Measurements from ENCODE around the gene EGFR.

The EGFR gene

DNA sequence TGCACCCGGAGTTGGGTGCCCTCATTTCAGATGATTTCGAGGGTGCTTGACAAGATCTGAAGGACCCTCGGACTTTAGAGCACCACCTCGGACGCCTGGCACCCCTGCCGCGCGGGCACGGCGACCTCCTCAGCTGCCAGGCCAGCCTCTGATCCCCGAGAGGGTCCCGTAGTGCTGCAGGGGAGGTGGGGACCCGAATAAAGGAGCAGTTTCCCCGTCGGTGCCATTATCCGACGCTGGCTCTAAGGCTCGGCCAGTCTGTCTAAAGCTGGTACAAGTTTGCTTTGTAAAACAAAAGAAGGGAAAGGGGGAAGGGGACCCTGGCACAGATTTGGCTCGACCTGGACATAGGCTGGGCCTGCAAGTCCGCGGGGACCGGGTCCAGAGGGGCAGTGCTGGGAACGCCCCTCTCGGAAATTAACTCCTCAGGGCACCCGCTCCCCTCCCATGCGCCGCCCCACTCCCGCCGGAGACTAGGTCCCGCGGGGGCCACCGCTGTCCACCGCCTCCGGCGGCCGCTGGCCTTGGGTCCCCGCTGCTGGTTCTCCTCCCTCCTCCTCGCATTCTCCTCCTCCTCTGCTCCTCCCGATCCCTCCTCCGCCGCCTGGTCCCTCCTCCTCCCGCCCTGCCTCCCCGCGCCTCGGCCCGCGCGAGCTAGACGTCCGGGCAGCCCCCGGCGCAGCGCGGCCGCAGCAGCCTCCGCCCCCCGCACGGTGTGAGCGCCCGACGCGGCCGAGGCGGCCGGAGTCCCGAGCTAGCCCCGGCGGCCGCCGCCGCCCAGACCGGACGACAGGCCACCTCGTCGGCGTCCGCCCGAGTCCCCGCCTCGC lies at the start of gene EGFR:
Gene EGFR, plus strand, starts transcription at position 657 of the 830 bp plus-strand sequence. CDS start 261 bp downstream, outside the sequence.
- no peak for DNase-seq (ENCODE audit: low read depth)

DNA sequence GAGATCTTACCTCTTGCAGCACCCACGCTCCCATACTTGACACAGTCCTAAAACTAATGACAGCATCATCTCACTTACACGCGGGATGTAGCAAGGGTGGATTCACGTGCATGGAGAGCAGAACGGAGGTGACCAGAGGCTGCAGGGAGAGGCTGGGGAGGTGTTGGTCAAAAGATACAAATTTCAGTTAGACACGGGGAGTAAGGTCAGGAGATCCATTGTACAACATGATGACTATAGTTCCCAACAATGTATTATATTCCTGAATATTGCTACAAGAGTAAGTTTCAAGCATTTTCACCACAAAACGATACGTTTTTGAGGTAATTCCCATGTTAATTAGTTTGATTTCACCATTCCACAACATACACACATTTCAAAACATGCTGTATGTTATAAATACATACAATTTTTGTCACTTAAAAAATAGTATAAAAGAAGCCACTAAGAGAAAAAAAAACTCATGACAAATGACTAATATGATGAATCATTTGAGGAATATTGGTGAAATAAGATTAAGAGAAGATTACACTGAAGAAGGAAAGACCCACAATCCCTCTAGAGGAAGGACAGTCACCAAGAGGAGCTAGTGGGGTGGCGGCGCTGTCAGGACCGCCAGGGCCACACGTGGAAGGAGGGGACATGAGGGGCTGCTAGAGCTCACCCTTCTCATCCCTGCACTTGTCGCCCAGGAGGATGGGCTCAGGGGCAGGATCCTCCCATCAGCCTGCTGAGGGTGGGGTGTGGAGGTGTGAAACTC lies 49.4 kb upstream of the EGFR start:
- DNase-seq (ENCODE audit: low read depth): no peak

DNA sequence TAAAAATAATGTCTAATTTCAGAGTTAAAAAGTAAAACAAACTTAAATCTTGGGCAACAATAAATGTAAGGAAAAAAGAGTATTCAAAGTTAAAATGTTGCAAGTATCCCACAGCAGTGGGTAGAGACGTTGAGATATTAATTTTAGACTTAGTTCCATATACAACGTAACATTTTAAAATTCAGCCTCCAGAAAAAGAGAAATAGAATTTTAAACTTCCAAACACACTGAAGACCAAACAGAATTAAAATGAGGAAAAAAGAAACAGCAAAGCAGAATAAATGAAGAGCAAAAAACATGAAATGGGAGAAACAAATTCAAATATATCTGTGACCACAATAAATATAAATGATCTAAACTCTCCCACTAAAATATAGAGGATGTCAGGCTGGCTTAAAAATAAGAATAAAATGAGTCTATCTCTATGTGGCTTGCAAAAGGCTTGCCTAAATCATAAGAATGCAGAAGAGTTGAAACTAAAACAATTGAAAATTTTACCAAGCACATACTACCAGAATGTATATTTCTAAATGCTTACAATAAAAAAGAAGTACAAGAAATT lies 46.0 kb upstream of the EGFR start:
- DNase-seq (ENCODE audit: low read depth): no peak

DNA sequence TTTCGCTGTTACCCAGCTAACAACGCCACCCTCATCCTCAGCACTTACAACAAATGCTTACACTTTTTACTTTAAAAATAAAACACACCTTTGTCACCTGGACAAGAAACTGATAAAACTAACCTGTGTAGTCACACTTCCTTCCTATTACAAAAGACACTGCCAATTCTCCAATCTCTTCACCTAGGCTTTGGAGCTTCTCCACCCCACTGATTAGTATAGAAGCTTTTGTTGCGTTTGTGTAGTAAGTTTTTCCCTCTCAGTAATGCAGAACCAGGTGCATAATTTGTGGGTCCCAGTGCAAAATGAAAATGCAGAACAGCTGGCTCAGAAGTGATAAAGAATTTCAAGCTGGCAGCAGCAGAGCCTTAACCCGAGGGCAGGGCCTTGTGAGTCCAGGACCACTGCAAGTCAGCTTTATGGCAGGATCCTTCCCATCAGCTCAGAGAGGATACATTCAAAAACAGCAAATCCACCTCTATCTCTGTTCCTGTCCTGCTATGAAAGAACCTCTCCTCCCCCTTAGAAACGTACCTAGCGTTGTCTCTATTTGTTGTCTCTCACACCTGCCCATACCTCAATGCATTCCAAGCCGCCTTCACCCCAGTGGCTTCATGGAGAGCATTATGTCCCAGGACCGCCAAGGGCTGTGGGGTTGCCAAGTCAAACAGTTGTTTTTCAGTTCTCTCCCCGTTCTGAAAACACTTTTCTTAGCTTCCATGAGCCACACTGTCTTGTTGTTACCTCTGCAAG lies 40.3 kb upstream of the EGFR start:
- DNase-seq (ENCODE audit: low read depth): no peak

DNA sequence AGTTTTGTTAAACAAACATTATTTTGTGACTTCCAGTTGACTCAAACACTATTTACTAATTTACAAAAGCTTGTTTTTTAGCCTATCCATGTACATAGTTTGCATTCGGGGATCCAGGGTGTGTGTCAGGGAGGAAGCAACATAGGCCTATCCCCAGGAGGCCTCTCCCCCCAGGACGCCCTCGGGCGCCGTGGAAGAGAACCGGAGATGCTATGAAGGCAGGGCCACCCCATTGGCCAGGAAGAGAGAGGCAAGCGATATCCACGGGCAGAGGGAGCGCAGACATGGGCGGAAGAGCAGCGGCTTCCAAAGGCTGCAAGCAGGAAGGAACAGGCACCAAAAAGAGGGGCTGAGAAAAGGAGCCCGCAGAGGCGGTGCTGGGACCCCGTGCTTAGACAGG lies 38.3 kb upstream of the EGFR start:
- no peak for DNase-seq (ENCODE audit: low read depth)

DNA sequence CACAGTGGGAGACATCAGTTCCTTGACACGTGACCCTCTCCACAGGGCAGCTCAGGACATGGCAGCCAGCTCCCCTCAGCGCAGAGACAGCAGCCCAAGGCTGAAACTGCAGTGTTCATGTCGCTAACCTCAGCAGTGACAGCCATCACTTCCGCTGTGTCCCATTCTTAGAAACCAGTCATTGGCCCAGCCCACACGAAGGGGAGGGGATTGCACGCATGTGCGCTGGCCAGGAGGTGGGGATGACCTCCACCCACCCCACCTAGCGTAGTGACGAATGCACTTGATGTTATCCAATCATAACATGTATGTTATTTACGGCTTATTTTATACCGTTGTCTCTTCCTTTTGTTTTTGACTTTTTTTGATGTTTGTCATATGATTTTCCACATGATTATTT lies 36.9 kb upstream of the EGFR start:
- no peak for DNase-seq (ENCODE audit: low read depth)

DNA sequence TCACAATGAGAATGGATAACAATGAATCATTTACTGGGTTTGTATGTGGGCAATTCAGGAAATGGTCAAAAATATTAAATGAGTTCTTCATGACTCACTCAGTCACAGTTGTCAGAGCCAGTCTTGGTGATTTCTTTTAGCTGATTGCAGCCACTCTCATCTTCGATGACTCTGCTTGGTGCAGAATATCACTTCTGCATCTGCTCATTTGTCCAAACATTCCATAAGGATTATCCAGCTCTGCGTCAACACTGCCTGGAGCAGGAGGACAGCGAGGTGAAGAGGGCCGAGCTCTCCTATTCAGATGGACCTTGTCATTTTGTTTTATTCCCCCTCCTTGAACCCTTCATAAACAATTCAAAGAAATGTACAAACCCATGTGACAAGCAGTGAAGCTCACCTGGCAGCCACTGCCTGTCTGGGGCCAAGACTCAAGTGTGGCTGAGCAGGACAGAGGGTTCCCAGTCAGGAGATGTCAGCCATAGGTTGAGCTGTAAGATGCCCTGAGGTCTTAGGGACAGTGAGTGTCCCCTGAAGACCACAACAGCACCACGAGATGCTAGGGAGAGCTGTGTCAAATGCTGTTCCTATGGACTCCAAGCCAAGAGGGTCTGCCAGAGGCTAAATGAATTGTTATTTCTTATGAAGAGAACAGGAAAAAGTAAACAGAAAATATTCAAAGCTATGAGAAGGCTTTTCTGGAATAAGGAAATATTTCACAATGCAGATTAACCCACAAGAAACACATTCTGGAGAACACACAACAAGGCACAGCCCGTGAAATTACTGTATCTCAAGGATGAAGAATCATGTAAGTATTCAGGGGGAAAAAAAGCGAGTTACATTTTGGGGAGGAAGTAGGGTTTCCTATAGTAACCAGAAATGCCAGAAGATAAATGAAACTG lies 33.1 kb upstream of the EGFR start:
- DNase-seq (ENCODE audit: low read depth): peak; percentile 69

DNA sequence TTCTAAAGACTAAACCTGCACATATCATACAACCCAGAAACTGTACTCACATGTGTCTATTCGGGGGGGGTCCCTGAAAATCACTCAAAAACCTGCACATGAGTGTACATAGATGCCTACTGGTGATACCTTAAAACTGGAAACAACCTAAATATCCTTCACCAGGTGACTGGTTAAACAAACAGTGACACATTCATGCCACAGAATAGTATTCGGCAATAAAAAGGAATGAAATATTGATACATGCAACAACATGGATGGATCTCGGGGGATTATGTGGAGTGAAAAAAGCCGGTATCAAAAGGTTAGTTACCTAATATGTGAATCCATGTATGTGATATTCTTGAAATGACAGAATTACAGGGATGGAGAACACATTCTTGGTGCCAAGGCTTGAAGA lies 32.1 kb upstream of the EGFR start:
- DNase-seq (ENCODE audit: low read depth): no peak

DNA sequence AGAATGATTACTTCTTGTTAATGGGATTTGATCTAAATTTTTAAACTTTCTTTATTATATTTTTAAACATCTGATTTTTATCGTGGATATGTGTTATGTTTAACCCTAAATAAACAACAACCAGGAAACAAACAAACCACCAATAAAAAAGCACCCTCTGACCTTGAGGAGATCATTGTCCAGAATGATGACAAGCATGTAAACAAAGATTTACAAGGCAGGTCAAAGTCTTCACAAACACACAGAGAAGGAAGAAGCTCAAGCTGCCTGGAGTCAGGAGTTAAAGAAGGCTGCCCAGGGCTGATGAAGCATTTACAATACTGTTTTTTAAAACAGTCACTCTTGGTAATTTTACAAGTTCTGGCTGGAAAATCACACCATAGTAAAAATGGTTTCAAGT lies 31.0 kb upstream of the EGFR start:
- DNase-seq (ENCODE audit: low read depth): no peak

DNA sequence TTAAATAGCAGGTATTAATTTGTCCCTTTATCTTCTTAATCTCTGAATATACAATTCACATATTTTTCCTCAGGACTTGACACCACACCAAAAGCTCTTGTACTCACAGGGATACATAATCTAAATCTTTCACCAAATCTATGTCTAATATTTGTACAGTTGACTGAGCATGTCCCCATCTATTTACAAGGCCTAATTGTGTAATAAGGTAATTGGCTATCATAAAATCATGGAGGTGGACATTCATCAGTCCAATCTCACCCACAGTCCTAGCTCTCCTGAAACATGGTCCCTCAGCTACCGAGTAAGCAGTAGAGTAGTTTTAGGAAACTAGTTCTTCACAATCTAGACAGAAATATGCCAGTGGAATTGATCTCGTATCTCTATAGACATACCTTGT lies 30.3 kb upstream of the EGFR start:
- no peak for DNase-seq (ENCODE audit: low read depth)

DNA sequence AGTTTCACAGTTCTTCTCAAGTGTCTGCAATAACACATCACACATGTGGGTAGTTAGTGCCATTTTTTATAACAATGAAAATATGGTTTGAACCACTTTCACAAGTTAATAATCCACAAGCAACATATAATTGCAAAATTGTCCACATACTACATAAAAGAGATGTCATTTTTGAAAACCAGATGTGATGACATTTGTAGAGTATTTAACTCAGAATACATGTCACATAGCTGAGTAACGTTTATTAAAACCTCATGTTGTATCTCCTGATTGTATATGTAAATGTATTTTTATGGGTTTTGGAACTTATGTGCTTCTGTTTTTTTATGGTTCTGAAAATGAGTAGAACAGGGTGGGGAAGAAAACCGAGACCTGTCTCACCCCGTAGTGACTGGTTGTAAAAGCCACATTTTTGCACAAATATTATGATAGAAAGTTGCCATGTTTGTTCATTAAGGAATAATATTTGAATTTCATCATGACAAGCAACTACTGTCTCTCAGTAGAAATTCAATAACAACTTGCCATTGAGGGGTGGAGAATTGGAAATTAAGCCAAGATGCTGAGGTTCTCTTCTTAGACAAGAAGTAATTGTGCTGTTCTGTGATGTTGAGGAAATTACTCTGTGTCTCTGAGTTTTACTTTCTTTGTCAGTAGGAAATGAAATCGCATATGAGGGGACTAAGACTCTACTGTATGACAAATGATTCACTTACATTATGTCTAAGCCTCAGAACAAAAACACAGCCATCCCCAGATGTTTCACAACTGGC lies 29.2 kb upstream of the EGFR start:
- no peak for DNase-seq (ENCODE audit: low read depth)

DNA sequence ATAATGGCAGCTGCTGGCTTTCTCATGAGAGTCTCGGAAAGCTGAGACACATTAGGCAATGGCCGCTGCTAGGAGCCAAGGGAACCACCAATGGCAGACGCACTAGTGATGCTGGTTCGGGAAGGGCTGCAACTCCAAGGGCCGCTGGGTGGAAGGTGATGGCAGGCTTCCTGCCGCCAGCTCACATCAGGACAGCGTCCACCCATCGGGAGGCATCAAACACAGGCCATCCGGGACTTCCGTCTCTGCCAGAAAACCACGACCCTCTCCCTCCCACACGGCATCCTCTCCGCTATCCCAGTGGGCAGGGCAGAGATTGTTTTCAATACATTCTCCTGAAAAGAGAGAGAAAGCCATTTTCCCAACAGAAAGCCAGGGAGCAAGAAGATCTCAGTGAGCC lies 27.5 kb upstream of the EGFR start:
- DNase-seq (ENCODE audit: low read depth): no peak

DNA sequence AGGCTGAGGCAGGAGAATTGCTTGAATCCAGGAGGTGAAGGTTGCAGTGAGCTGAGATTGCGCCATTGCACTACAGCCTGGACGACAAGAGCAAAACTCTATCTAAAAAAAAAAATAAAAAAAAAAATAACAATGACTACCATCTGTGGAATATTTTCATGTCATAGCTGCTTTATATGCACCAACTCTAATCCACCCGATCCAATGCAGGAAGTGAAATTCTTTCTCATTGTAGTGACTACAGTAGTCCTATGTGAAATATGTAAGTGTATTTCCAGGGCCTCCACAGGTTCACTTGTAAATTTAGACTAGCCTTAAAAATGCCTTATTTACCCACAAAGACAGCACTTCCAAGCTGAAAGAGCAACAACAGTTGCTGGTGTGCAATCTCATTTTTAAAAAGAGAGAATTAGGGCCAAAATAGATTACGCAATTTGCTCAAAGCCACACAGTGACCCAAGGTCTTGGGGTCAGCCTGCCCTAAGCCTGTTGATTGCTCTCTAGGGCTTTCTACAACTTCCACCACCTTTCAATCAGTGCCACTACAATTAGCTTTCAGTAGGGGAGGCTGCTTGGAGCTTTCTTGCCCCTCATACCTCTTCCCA lies 25.8 kb upstream of the EGFR start:
- no peak for DNase-seq (ENCODE audit: low read depth)

DNA sequence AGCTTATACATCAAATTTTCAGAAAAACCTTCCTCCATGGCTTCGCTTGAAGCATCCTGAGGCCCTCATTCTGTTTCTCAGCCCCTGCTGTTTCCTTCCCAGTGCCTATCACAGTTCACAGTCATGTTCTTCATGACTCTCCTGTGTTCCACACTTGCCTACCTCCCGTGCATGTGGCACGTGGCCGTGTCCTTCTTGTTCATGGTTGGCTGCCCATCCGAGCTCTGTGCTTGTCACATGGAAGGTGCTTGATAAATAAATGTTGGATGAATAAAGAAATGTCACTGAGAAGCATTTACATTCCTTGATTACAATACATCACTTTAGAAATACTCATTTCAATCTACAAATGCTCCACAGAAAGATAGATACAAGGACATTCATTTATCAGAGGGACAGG lies 23.7 kb upstream of the EGFR start:
- DNase-seq (ENCODE audit: low read depth): no peak

DNA sequence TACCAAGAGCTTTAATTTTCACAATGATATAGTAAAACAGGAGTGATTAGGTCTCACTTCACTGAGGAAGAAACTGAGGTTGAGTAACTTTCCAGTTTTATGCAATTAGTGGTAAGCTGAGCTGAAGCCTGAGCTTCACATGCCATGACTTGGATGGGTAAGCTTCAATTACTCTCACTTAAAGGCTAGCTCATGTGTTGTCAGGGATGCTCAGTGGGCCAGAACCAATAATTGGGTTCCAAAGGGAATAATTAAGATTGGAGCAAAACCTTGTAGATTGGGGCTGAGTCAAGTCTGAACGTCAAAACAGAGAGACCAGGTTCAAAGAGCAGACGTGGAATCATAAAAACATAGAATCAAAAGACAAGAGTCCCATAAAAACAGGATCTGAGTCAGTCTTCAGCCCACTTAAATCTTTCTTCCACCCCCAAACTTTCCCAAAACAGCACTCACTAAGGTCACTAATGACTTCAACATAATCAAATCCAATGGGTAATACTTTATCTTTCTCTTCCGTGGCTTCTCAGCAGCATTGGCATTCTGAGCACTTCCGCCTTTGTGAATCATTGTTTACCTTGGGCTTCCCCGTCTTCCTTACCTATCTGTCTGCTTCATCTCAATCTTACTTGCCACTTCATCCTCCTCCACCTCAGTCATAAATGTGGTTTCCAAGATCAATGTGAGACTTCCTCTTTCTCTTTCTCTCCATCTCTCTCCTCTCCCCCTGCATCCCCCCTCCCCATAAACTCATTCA lies 23.0 kb upstream of the EGFR start:
- DNase-seq (ENCODE audit: low read depth): no peak

DNA sequence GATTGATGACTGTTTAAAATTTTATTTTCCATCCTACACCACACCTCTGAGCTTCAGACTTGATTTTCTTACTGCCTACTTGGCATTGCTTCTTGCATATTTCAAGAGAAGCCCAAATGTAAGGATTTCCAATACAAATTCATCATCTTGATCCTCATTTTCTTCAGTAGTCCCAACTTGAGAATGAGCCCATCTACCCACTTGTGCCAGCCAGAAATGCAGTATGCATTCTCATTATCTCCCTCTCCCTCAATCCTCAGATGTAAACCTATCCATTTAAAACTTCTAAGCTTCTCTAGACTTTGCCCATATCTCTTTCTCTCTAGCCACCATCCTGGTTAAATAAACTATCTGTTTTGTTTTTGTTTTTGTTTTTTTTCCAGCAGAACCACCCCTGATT lies 22.4 kb upstream of the EGFR start:
- DNase-seq (ENCODE audit: low read depth): no peak

DNA sequence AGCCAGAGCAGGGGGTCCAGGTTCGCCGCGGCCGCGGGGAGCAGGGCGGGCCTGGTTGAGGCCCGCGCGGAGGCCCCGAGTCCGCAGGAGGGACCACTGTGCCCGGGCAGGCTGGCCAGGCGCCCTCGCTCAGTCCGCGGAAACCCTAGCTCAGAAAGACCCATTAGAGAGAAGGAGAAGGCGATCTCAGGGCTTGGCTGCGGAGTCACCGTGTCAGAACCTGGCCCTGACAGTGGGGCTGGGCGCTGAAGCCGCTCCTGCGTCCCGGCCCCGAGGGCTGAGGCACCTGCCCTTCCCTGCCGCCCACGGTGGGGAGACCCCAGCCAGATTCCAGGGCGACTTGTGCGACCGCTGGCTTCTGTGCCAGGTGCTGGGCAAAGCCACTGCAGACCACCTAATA lies 14.2 kb upstream of the EGFR start:
- no peak for DNase-seq (ENCODE audit: low read depth)

DNA sequence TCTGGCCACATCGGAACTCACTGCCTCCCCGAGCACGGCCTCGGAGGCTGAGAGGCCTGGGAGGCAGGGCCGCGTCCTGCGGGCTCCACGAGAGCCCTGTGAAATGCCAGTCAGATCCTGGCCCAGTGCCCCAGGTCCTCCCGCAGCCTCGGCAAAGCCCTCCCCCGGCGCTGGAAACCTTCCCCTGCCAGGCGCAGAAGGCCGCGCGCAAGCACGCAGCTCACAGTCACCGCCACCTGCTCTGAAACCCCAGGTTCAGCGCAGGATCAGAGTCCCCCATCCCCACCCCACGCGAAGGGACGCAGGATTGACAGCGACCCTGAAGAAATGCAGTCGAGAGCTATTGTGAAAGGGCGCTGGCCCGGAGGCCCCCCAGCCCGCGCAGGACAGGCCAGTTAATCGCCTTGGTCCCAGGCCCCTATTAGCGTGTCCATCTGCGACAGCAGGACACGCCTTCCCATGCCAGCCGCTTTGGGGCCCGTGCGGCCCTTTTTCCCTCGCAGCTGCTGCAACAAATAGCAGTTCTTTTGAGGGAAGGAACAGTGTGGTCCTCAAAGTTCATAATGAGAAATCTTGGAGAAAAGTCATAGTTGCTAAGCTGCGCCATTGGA lies 13.5 kb upstream of the EGFR start:
- DNase-seq (ENCODE audit: low read depth): no peak

DNA sequence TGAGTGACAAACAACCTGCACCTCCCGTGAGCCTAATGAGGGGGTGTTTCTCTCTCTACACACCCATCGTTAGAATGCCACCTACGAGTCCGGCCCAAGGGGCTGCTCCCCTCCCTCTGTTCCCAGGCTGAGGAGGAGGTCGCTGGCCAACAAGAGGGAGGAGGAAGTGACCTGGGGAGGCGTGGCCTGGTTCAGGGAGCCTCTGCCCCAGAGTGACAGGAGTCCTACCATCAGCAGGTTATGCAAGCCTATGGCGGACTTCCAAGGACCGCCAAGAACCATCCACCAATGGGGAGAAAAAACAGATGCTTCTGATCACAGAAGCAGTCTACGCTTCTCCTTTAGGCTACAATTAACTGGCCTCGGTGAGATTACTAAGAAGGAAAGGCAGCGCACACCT lies 12.3 kb upstream of the EGFR start:
- no peak for DNase-seq (ENCODE audit: low read depth)
